ENCODE results near the gene TMEM161A. TPM values are rescaled to one million over a fixed set of nuclear protein-coding genes. Genes with fewer than 3 reads are reported as not detected.

TMEM161A gene
- total and polyA plus RNA-seq, 2 donors (not counting 1 experiment from before 2014, with no cell fraction given) = 23.6 to 44.0 TPM

DNA sequence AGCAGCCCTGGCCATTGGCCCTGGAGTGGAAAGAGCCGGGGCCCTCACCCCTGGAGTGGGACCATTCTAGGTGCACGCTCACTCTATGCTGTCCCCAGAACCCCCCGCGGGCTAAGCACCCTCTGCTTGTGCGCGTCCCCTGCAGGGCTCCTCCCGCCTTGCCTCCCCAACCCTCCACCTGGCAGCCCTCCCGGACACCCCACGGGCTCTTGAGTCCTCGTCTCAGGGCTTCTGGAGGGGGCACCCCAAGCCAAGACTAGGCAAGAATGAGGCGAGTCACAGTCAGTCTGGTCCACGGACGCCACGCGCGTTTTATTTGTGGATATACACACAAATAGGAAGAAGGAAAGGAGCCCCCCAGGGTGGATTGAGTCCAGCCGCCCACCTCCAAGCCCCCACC is 7.0 kb upstream of the TMEM161A start:
- no peak for ATAC-seq (ENCODE audit: low read depth)
- ChIA-PET POLR2A (no interaction called here), CTCF (interaction anchor here (0.6 to 10.8 kb wide), 10 partner anchors 11 to 345 kb away, joined by 3 to 285 read pairs (median 6); partner anchors contain the start of genes MEF2B and SLC25A42)
- intact Hi-C loops (cut with micrococcal nuclease) = no loop called here
- peaks cover 4 to 15% of the 10 kb centered on the region in 2 experiments for H3K36me3 ChIP-seq (replicated peaks in 1 of 2; ENCODE audit: control extremely low read depth in 1 of 2, control insufficient read depth in 1 of 2, extremely low read depth in 1 of 2, insufficient read depth in 2 of 2, low read length in 1 of 2)
- 95% methylated on average over 7 of the region's 17 CpGs for WGBS (ENCODE audit: insufficient coverage)
- H3K4me1 Mint-ChIP-seq = peaks cover 3% of the 10 kb centered on the region
- no peaks in the 10 kb centered on the region for H3K9me3 Mint-ChIP-seq (ENCODE audit: insufficient read depth)
- no peaks in the 10 kb centered on the region for H3K9me3 ChIP-seq (ENCODE audit: control extremely low read depth in 1 of 3, control insufficient read depth in 2 of 3, insufficient read depth in 1 of 3, low read length in 2 of 3)
- no peaks in the 10 kb centered on the region for H4K20me1 ChIP-seq (ENCODE audit: control insufficient read depth, insufficient read depth, low read length, poor library complexity, severe bottlenecking)
- no peaks in the 10 kb centered on the region for H3K79me2 ChIP-seq (ENCODE audit: control insufficient read depth, insufficient read depth, low read length)
- H3K27ac ChIP-seq (ENCODE audit: low read length in 2 of 2) = no peak overlapping the region
- no peaks in the 10 kb centered on the region for H3K27me3 ChIP-seq (replicated peaks in 1 of 4; ENCODE audit: control extremely low read depth in 1 of 4, control insufficient read depth in 3 of 4, insufficient read depth in 4 of 4, low read length in 3 of 4)
- H3K9ac ChIP-seq (ENCODE audit: low read length) = no peak overlapping the region
- no peak overlapping the region for H2AFZ ChIP-seq (ENCODE audit: insufficient read depth, low read depth, low read length, poor library complexity, severe bottlenecking)
- H3K4me3 ChIP-seq (ENCODE audit: control extremely low read depth in 1 of 5, extremely low read depth in 1 of 5, insufficient read depth in 1 of 5, low read depth in 2 of 5, low read length in 4 of 5) = no peak overlapping the region
- H3K4me3 Mint-ChIP-seq = no peak overlapping the region
- H3K4me1 ChIP-seq (ENCODE audit: control insufficient read depth in 2 of 2, insufficient read depth in 2 of 2, low read length in 2 of 2) = peaks cover 5 to 10% of the 10 kb centered on the region in 2 donors
- H3K27ac Mint-ChIP-seq = no peak overlapping the region
- no peak overlapping the region for H3K4me2 ChIP-seq (replicated peaks; ENCODE audit: low read depth, low read length, poor library complexity, severe bottlenecking)
- TF ChIP-seq, protein P1, sequence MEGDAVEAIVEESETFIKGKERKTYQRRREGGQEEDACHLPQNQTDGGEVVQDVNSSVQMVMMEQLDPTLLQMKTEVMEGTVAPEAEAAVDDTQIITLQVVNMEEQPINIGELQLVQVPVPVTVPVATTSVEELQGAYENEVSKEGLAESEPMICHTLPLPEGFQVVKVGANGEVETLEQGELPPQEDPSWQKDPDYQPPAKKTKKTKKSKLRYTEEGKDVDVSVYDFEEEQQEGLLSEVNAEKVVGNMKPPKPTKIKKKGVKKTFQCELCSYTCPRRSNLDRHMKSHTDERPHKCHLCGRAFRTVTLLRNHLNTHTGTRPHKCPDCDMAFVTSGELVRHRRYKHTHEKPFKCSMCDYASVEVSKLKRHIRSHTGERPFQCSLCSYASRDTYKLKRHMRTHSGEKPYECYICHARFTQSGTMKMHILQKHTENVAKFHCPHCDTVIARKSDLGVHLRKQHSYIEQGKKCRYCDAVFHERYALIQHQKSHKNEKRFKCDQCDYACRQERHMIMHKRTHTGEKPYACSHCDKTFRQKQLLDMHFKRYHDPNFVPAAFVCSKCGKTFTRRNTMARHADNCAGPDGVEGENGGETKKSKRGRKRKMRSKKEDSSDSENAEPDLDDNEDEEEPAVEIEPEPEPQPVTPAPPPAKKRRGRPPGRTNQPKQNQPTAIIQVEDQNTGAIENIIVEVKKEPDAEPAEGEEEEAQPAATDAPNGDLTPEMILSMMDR (IDR thresholded peaks at IDR 0.05) = no peak
- TF ChIP-seq EZH2 (IDR thresholded peaks at IDR 0.05; ENCODE audit: borderline replicate concordance, insufficient read depth, low read depth, low read length, poor library complexity, severe bottlenecking) = no peak
- no peaks in the 10 kb centered on the region for H3K27me3 Mint-ChIP-seq
- no peak for DNase-seq

DNA sequence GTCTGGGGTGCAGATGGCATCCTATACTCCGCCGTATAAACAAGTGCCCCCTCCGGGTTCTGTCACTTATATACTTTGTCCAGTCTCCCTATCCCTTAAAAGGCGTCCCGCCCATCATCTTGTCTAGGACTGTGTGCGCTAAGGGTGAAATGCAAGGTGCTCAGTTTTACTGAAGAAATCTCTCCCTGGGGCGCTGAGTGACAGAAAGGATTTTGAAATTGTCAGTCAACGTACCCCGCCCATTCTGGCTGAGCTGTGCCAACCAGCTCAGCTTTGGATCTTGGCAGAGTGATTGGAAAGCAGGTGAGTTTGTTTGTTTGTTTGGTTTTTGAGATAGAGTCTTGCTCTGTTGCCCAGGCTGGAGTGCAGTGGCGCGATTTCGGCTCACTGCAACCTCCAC is 4.1 kb upstream of the TMEM161A start:
- POLR2A ChIA-PET = no interaction called here
- Histone ChIP-seq H3K9ac (ENCODE audit: low read length) (no peak overlapping the region), H3K4me1 (ENCODE audit: control insufficient read depth in 2 of 2, insufficient read depth in 2 of 2, low read length in 2 of 2) (peaks cover 18 to 22% of the 10 kb centered on the region in 2 donors), H3K4me2 (replicated peaks; ENCODE audit: low read depth, low read length, poor library complexity, severe bottlenecking) (no peak overlapping the region), H3K36me3 (replicated peaks in 1 of 2; ENCODE audit: control extremely low read depth in 1 of 2, control insufficient read depth in 1 of 2, extremely low read depth in 1 of 2, insufficient read depth in 2 of 2, low read length in 1 of 2) (peaks cover under 1 to 8% of the 10 kb centered on the region in 2 experiments), H2AFZ (ENCODE audit: insufficient read depth, low read depth, low read length, poor library complexity, severe bottlenecking) (no peak overlapping the region), H3K27ac (ENCODE audit: low read length in 2 of 2) (no peak overlapping the region), H3K9me3 (ENCODE audit: control extremely low read depth in 1 of 3, control insufficient read depth in 2 of 3, insufficient read depth in 1 of 3, low read length in 2 of 3) (no peaks in the 10 kb centered on the region), H3K79me2 (ENCODE audit: control insufficient read depth, insufficient read depth, low read length) (peaks cover 10% of the 10 kb centered on the region), H3K27me3 (replicated peaks in 1 of 4; ENCODE audit: control extremely low read depth in 1 of 4, control insufficient read depth in 3 of 4, insufficient read depth in 4 of 4, low read length in 3 of 4) (no peaks in the 10 kb centered on the region), H4K20me1 (ENCODE audit: control insufficient read depth, insufficient read depth, low read length, poor library complexity, severe bottlenecking) (no peaks in the 10 kb centered on the region), H3K4me3 (ENCODE audit: control extremely low read depth in 1 of 5, extremely low read depth in 1 of 5, insufficient read depth in 1 of 5, low read depth in 2 of 5, low read length in 4 of 5) (no peak overlapping the region)
- CTCF ChIA-PET = interaction anchor here (2.0 to 10.8 kb wide), 3 partner anchors 31 to 90 kb away, joined by 7 to 285 read pairs (median 82); partner anchors contain the start of gene MEF2B
- Mint-ChIP-seq H3K27me3 (no peaks in the 10 kb centered on the region), H3K4me1 (peaks cover 26% of the 10 kb centered on the region), H3K4me3 (no peak overlapping the region), H3K27ac (no peak overlapping the region), H3K9me3 (ENCODE audit: insufficient read depth) (no peaks in the 10 kb centered on the region)
- TF ChIP-seq EZH2 (IDR thresholded peaks at IDR 0.05; ENCODE audit: borderline replicate concordance, insufficient read depth, low read depth, low read length, poor library complexity, severe bottlenecking) = no peak
- TF ChIP-seq, protein P1 (IDR thresholded peaks at IDR 0.05) = no peak
- no peak for DNase-seq
- WGBS (ENCODE audit: insufficient coverage) = 97% methylated on average over 8 of the region's 12 CpGs
- intact Hi-C loops (cut with micrococcal nuclease) = no loop called here
- no peak for ATAC-seq (ENCODE audit: low read depth)
